ENCODE results near the gene GRWD1. TPM values are rescaled to one million over a fixed set of nuclear protein-coding genes. Genes with fewer than 3 reads are reported as not detected.

GRWD1 gene
- total RNA-seq, 1 donor from 2014 or later = 20.4 TPM

DNA sequence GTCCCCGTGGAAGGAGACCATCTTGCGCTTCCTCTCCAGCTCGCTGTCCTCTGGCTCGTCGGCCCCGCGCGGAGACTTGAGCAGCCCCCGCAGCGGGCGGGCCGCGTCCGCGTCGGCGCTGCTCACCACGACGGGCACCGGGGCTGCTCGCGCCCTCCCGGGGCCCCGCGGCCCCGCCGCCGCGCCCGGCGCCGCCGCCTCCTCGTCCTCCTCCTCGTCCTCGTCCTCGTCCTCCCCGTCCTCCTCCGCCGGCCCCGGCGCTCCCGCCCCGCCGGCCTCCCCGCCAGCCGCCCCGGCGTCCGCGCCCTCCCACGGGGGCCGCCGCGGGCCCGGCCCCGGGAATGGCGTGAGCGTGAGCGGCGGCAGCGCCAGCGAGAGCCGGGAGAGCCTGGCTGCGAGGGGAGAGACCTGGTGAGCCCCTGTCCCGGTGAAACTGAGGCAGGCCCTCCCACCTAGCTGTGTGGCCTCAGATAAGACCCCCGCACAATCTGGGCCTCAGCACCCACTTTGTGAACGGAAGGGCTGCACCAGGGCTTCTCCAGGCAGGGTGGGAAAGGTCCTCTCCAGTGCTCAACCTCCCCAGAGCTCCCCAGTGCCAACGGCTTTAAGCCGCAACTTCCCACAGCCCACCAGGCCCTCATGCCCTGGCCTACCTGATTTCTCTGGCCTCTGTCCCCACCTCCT lies 48.1 kb downstream of the GRWD1 start:
- Histone ChIP-seq H3K27me3 (no peaks in the 10 kb centered on the region), H3K36me3 (no peaks in the 10 kb centered on the region), H3K4me1 (peaks cover 48% of the 10 kb centered on the region), H3K27ac (peak overlapping the region; percentile 63), H3K9me3 (no peaks in the 10 kb centered on the region), H3K4me3 (peak overlapping the region; percentile 43 to 63)
- TF ChIP-seq POLR2A (IDR thresholded peaks at IDR 0.05) = no peak
- TF ChIP-seq, protein P1, sequence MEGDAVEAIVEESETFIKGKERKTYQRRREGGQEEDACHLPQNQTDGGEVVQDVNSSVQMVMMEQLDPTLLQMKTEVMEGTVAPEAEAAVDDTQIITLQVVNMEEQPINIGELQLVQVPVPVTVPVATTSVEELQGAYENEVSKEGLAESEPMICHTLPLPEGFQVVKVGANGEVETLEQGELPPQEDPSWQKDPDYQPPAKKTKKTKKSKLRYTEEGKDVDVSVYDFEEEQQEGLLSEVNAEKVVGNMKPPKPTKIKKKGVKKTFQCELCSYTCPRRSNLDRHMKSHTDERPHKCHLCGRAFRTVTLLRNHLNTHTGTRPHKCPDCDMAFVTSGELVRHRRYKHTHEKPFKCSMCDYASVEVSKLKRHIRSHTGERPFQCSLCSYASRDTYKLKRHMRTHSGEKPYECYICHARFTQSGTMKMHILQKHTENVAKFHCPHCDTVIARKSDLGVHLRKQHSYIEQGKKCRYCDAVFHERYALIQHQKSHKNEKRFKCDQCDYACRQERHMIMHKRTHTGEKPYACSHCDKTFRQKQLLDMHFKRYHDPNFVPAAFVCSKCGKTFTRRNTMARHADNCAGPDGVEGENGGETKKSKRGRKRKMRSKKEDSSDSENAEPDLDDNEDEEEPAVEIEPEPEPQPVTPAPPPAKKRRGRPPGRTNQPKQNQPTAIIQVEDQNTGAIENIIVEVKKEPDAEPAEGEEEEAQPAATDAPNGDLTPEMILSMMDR (IDR thresholded peaks at IDR 0.05) = no peak
- TF ChIP-seq POLR2AphosphoS5 (IDR thresholded peaks at IDR 0.05; ENCODE audit: insufficient read depth in 1 of 2, low read depth in 1 of 2) = no peak
- DNase-seq (ENCODE audit: extremely low spot score in 2 of 2) = no peak
- intact Hi-C loops (cut with DNase I) = loop anchor here (5.0 kb wide), 1 partner anchor 93 kb away; no protein-coding TSS in a partner anchor

DNA sequence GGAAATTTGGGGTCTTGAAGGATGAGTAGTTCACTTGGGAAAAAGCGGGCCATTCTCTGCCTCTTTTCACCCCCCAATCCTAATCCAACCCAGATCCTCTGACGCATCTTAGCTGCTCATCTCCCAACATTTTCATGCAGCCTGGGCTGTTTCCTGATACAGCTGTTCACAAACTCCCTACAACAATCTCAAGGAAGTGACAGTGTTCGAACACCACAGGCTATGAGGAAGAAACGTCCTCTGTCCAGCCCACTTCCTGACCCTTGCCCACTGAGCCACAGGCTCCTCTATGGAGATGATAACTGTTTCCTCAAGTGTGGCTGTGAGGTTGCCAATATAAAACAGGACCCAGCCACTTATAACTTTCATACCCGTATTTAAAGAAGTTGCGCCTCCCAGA lies 49.6 kb downstream of the GRWD1 start:
- Histone ChIP-seq H3K4me1 (peaks cover 43% of the 10 kb centered on the region), H3K9me3 (no peaks in the 10 kb centered on the region), H3K27ac (no peak overlapping the region), H3K4me3 (no peak overlapping the region), H3K27me3 (no peaks in the 10 kb centered on the region), H3K36me3 (no peaks in the 10 kb centered on the region)
- intact Hi-C loops (cut with DNase I) = no loop called here
- TF ChIP-seq POLR2AphosphoS5 (IDR thresholded peaks at IDR 0.05; ENCODE audit: insufficient read depth in 1 of 2, low read depth in 1 of 2) (no peak), POLR2A (IDR thresholded peaks at IDR 0.05) (no peak)
- TF ChIP-seq, protein P1 (IDR thresholded peaks at IDR 0.05) = no peak
- DNase-seq (ENCODE audit: extremely low spot score in 2 of 2) = no peak

DNA sequence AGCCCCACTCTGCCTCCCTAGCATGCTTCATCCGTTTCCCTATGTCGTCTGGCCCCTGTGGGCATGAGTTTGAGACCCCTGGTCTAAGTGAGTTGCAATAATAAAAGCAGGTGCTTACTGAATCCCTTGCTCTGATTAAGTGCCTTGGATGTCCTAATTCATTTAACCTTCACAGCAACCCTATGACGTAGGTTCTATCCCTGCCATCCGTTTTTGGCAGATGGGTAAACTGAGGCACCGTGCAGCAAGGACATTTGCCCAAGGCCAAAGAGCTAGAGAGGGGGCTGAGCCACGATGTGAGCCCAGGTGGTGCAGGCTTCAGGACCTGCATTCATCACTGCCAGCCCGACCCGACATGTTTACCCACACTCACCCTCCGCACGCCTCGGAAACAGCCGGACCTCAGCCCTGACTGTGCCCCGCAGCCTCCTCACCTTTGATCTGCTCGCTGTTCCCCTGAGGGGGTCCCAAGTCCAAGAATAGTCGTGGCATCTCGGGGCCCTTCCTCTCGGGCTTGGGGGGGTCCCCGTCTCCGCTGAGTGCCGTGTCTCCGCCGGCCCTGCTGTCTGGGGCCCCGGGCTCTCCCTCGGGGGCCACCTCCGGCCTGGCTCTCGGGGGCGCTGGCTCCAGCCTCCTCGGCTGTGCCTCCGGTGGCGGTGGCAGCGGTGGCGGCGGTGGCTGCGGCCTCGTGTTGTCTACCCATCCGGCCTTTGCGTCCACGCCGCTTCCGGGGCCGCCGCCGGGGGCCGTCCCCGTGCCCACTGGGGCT lies 51.4 kb downstream of the GRWD1 start:
- Histone ChIP-seq H3K9me3 (no peaks in the 10 kb centered on the region), H3K4me3 (no peak overlapping the region), H3K27me3 (no peaks in the 10 kb centered on the region), H3K27ac (no peak overlapping the region), H3K4me1 (peaks cover 26% of the 10 kb centered on the region), H3K36me3 (no peaks in the 10 kb centered on the region)
- TF ChIP-seq, protein P1 (IDR thresholded peaks at IDR 0.05) = no peak
- no peak for TF ChIP-seq POLR2A (IDR thresholded peaks at IDR 0.05)
- TF ChIP-seq POLR2AphosphoS5 (IDR thresholded peaks at IDR 0.05; ENCODE audit: insufficient read depth in 1 of 2, low read depth in 1 of 2) = no peak
- intact Hi-C loops (cut with DNase I) = no loop called here
- no peak for DNase-seq (ENCODE audit: extremely low spot score in 2 of 2)

- no peak for DNase-seq (ENCODE audit: extremely low spot score in 2 of 2)
- Histone ChIP-seq H3K4me3 (no peak overlapping the region), H3K9me3 (no peaks in the 10 kb centered on the region), H3K27ac (no peak overlapping the region), H3K4me1 (peaks cover 21% of the 10 kb centered on the region), H3K36me3 (no peaks in the 10 kb centered on the region), H3K27me3 (no peaks in the 10 kb centered on the region)
- TF ChIP-seq, protein P1 (IDR thresholded peaks at IDR 0.05) = no peak
- TF ChIP-seq POLR2AphosphoS5 (IDR thresholded peaks at IDR 0.05; ENCODE audit: insufficient read depth in 1 of 2, low read depth in 1 of 2) (no peak), POLR2A (IDR thresholded peaks at IDR 0.05) (no peak)
- intact Hi-C loops (cut with DNase I) = no loop called here
Measured at GRCh38 chr19:48497728-48498594, 52.2 kb downstream of the GRWD1 start.

Data from vagina (tissue), 2 donors.